ENCODE measurements around the gene SEPTIN12. TPM values are rescaled to one million over a fixed set of nuclear protein-coding genes. Genes with fewer than 3 reads are reported as not detected.

SEPTIN12 gene
- total and polyA plus RNA-seq, 2 donors (not counting 3 experiments of a cell fraction or from before 2014, with no cell fraction given): not detected

GRCh38 chr16:4771646-4772045 lies 16.5 kb downstream of the SEPTIN12 start:
- no peak for DNase-seq (ENCODE audit: low read depth, low spot score)
- Histone ChIP-seq H4K20me1 (replicated peaks; ENCODE audit: control insufficient read depth, extremely low read depth, insufficient read depth, low read length) (no peaks in the 10 kb centered on the region), H3K9me1 (replicated peaks; ENCODE audit: control insufficient read depth, extremely low read depth, insufficient read depth, low read length) (no peaks in the 10 kb centered on the region), H3K36me3 (ENCODE audit: control insufficient read depth in 2 of 2, extremely low read depth in 1 of 2, insufficient read depth in 2 of 2, low read length in 2 of 2) (no peaks in the 10 kb centered on the region), H3K27me3 (ENCODE audit: control insufficient read depth in 2 of 2, insufficient read depth in 2 of 2, low read length in 2 of 2) (no peaks in the 10 kb centered on the region), H3K27ac (ENCODE audit: insufficient read depth, low read depth, low read length) (no peak overlapping the region), H2AFZ (ENCODE audit: low read depth, low read length) (no peak overlapping the region), H3K4me3 (replicated peaks in 1 of 3; ENCODE audit: insufficient read depth in 1 of 3, low read depth in 1 of 3, low read length in 3 of 3) (no peak overlapping the region), H3K79me2 (ENCODE audit: control insufficient read depth, insufficient read depth, low read length) (no peaks in the 10 kb centered on the region), H3K4me2 (ENCODE audit: insufficient read depth, low read length) (no peak overlapping the region), H3K4me1 (ENCODE audit: control insufficient read depth, extremely low read depth, insufficient read depth, low read length) (peaks cover 8% of the 10 kb centered on the region), H3K9ac (replicated peaks; ENCODE audit: extremely low read depth, insufficient read depth, low read length) (no peak overlapping the region), H3K9me3 (replicated peaks; ENCODE audit: control insufficient read depth, insufficient read depth, low read length) (no peaks in the 10 kb centered on the region)
- intact Hi-C loops (cut with micrococcal nuclease): no loop called here
- FAIRE-seq: no peak
- dilution Hi-C loops (cut with MboI; ENCODE audit: extremely low pct_ligation_motif_present, low sequenced_read_pairs): no loop called here
- ChIA-PET POLR2A (no interaction called here), CTCF (interaction anchor here (0.7 kb wide), 1 partner anchor 271 kb away, joined by 3 read pairs; no protein-coding TSS in a partner anchor)
- TF ChIP-seq POLR2AphosphoS5 (IDR thresholded peaks at IDR 0.05; ENCODE audit: insufficient read depth, low read depth, low read length) (no peak), GATA2 (IDR thresholded peaks at IDR 0.05; ENCODE audit: insufficient read depth, insufficient read length, low read depth, low read length) (no peak), MAX (IDR thresholded peaks at IDR 0.05; ENCODE audit: insufficient read depth, insufficient read length) (no peak), CTCF (IDR thresholded peaks at IDR 0.05; ENCODE audit: extremely low read depth in 1 of 2, insufficient read depth in 1 of 2, low read depth in 1 of 2, low read length in 2 of 2) (no peak), MYC (IDR thresholded peaks at IDR 0.05; ENCODE audit: low read depth, low read length) (no peak), EZH2 (IDR thresholded peaks at IDR 0.05; ENCODE audit: borderline replicate concordance, low read depth, low read length, severe bottlenecking) (no peak), JUN (IDR thresholded peaks at IDR 0.05; ENCODE audit: borderline replicate concordance, insufficient read depth, insufficient read length, low read depth) (no peak), FOS (IDR thresholded peaks at IDR 0.05; ENCODE audit: borderline replicate concordance, insufficient read depth, low read length) (no peak), POLR2A (IDR thresholded peaks at IDR 0.05; ENCODE audit: low read depth, low read length) (no peak)
- BruUV-seq (replicated peaks): no TSS peak

All from endothelial cell of umbilical vein (primary cell).